HepG2 (cell line): Measurements from ENCODE around the gene RNF150. TPM values are rescaled to one million over a fixed set of nuclear protein-coding genes. Genes with fewer than 3 reads are reported as not detected.

ENCODE experiments used
- ATAC-seq: fragments of 200-7000 bp; cut with Tn5 transposase; 3 replicates; pipeline ENCODE4 v1.9.1; 2020; ENCODE audit warnings: mild to moderate bottlenecking, moderate library complexity
- BruUV-seq: library from RNA; stranded (reverse); fragments of 400-500 nt; replicated peaks from 2 replicates; lab custom pipeline; 2021; lab: Mats Ljungman, UMichigan
- CTCF ChIA-PET: fragments of 300-600 bp; formaldehyde crosslinking; extraction: SDS; loops from one replicate; lab custom pipeline; 2021; ENCODE audit warnings: low total read pairs, inconsistent platforms, low intra/inter-chr PET ratio; lab: Yijun Ruan, JAX
- POLR2A ChIA-PET: fragments of 350-600 bp; sonication (Branson Sonifier 250); formaldehyde crosslinking; loops from one replicate; lab custom pipeline; 2020; ENCODE audit warnings: antibody characterized with exemption, inconsistent platforms; lab: Yijun Ruan, JAX
- DNase-seq: peaks from one replicate; pipeline ENCODE4 v3.0.0-alpha.2; 2015; ENCODE audit warnings: low spot score
- FAIRE-seq: peaks from 3 replicates; lab custom pipeline; 2011; peaks lifted over from hg19 to GRCh38; lab: Jason Lieb, UNC
- H2AFZ ChIP-seq: one replicate; pipeline ENCODE4 v1.6.1; 2011; ENCODE audit warnings: low read length, inconsistent platforms
- H3K27ac ChIP-seq: fragments of 300-600 bp; 3 replicates; pipeline ENCODE4 v1.8.0; 2011; ENCODE audit warnings: mixed run types, mild to moderate bottlenecking, mixed read lengths, low read length, inconsistent platforms; ENCODE audit not compliant: insufficient read depth; ENCODE audit errors: extremely low read length
- H3K27me3 ChIP-seq, 2 experiments: fragments of 200-600 bp in 1 of 2; 2 replicates in 1 of 2; 3 replicates in 1 of 2; pipeline versions ENCODE4 v1.6.0 to v1.8.0; 2011; ENCODE audit warnings: low read length in 2 of 2, mild to moderate bottlenecking in 2 of 2, moderate library complexity in 2 of 2, inconsistent platforms in 1 of 2; ENCODE audit not compliant: insufficient read depth in 2 of 2, control insufficient read depth in 1 of 2
- H3K36me3 ChIP-seq, 2 experiments: fragments of 200-600 bp in 1 of 2; replicated peaks in 1 of 2; 2 replicates in 1 of 2; 3 replicates in 1 of 2; pipeline versions ENCODE4 v1.5.1 to v1.8.0; 2011; ENCODE audit warnings: low read length in 2 of 2, inconsistent platforms in 1 of 2; ENCODE audit not compliant: insufficient read depth in 2 of 2, control insufficient read depth in 1 of 2
- H3K4me1 ChIP-seq: 2 replicates; pipeline ENCODE4 v1.5.1; 2012; ENCODE audit warnings: low read length, inconsistent platforms; ENCODE audit not compliant: insufficient read depth
- H3K4me2 ChIP-seq: 2 replicates; pipeline ENCODE4 v1.6.0; 2011; ENCODE audit warnings: low read depth, low read length, inconsistent platforms
- H3K4me3 ChIP-seq, 3 experiments: fragments of 200-600 bp in 1 of 3; sonication (generic), shearing (Covaris generic) in 1 of 3; replicated peaks in 1 of 3; 2 replicates each; pipeline ENCODE4 v1.5.1; 2011 to 2016; ENCODE audit warnings: low read length in 3 of 3, inconsistent platforms in 2 of 3, low read depth in 2 of 3, mild to moderate bottlenecking in 2 of 3, control low read depth in 1 of 3, mixed read lengths in 1 of 3; ENCODE audit not compliant: insufficient read depth in 1 of 3
- H3K79me2 ChIP-seq: one replicate; pipeline ENCODE4 v1.6.1; 2011; ENCODE audit warnings: low read length, inconsistent platforms; ENCODE audit not compliant: insufficient read depth
- H3K9ac ChIP-seq: 2 replicates; pipeline ENCODE4 v1.6.0; 2011; ENCODE audit warnings: mild to moderate bottlenecking, low read depth, low read length, inconsistent platforms; ENCODE audit not compliant: insufficient read depth
- H3K9me3 ChIP-seq: 2 replicates; pipeline ENCODE4 v1.5.1; 2012; ENCODE audit warnings: mild to moderate bottlenecking, low read length
- H4K20me1 ChIP-seq: 2 replicates; pipeline ENCODE4 v1.6.0; 2011; ENCODE audit warnings: inconsistent platforms, mild to moderate bottlenecking, low read length, moderate library complexity; ENCODE audit not compliant: insufficient read depth
- CHD2 ChIP-seq: IDR thresholded peaks from 2 replicates; pipeline ENCODE4 v1.6.1; 2011; ENCODE audit warnings: low read depth, low read length, improper control_type of control experiment
- ESRRA ChIP-seq: sonication (generic); formaldehyde crosslinking; IDR thresholded peaks from 2 replicates; pipeline ENCODE4 v1.5.1; 2020; ENCODE audit warnings: mild to moderate bottlenecking, low read depth, missing genetic modification reagents
- KDM6A ChIP-seq: IDR thresholded peaks from 2 replicates; pipeline ENCODE4 v1.6.1; 2016; ENCODE audit warnings: low read depth
- MTA3 ChIP-seq: sonication (generic); formaldehyde crosslinking; IDR thresholded peaks from 2 replicates; pipeline ENCODE4 v1.4.0; 2020; ENCODE audit warnings: missing genetic modification reagents
- MTF2 ChIP-seq: sonication (generic); formaldehyde crosslinking; IDR thresholded peaks from 2 replicates; pipeline ENCODE4 v1.5.0; 2020; ENCODE audit warnings: missing genetic modification reagents, borderline replicate concordance
- NFIC ChIP-seq: IDR thresholded peaks from 2 replicates; pipeline ENCODE4 v1.6.1; 2012; ENCODE audit warnings: mild to moderate bottlenecking, low read length, inconsistent platforms
- PRMT3 ChIP-seq: sonication (generic); formaldehyde crosslinking; IDR thresholded peaks from 2 replicates; pipeline ENCODE4 v1.8.1; 2022; ENCODE audit warnings: low read depth, mild to moderate bottlenecking, moderate library complexity, missing genetic modification reagents, borderline replicate concordance
- SKI ChIP-seq: fragments of 450-650 bp; IDR thresholded peaks from one replicate; pipeline ENCODE4 v1.6.1; 2018; ENCODE audit warnings: mild to moderate bottlenecking; ENCODE audit not compliant: partially characterized antibody
- ZBTB14 ChIP-seq: sonication (generic); formaldehyde crosslinking; IDR thresholded peaks from 2 replicates; pipeline ENCODE4 v1.4.0; 2020; ENCODE audit warnings: missing genetic modification reagents
- ZNF20 ChIP-seq: sonication (generic); formaldehyde crosslinking; IDR thresholded peaks from 2 replicates; pipeline ENCODE4 v1.4.0; 2020; ENCODE audit warnings: mild to moderate bottlenecking, moderate library complexity, missing genetic modification reagents
- ZNF446 ChIP-seq: sonication (generic); formaldehyde crosslinking; IDR thresholded peaks from 2 replicates; pipeline ENCODE4 v1.5.0; 2020; ENCODE audit warnings: mild to moderate bottlenecking, missing genetic modification reagents
- ZNF605 ChIP-seq: sonication (generic); formaldehyde crosslinking; IDR thresholded peaks from 2 replicates; pipeline ENCODE4 v1.8.0; 2022; ENCODE audit warnings: mild to moderate bottlenecking, missing genetic modification reagents
- WGBS: methylation state at CpG from one replicate; pipeline ENCODE4 v1.1.6; 2017; ENCODE audit warnings: low lambda C conversion rate; 5-methylcytosine and 5-hydroxymethylcytosine counted together
- in situ Hi-C: cut with HindIII; loops from 2 replicates; pipeline ENCODE4 v1.10.0; 2017; ENCODE audit warnings: low pct_unique_long_range_greater_than_20kb; ENCODE audit not compliant: extremely low pct_ligation_motif_present
- intact Hi-C: fragments of 100-400 bp; cut with micrococcal nuclease; formaldehyde crosslinking; loops from one replicate; pipeline ENCODE4 v1.10.0; 2022; ENCODE audit not compliant: unreplicated experiment
- polyA plus RNA-seq, 8 experiments: library from polyadenylated mRNA; depleted of rRNA in 3 of 8; stranded (reverse) in 7 of 8; unstranded in 1 of 8; fragments of >200 nt; fragmentation: Illumina TruSeq in 4 of 8; extraction: Trizol in 4 of 8; gene quantifications; 2 replicates each; pipeline versions ENCODE4 v1.2.1 to v1.2.3, GENCODE V29; 2011 to 2016; ENCODE audit warnings: low read depth in 4 of 8, missing spikeins in 1 of 8, mixed read lengths in 1 of 8; ENCODE audit not compliant: insufficient read depth in 1 of 8
- total RNA-seq, 5 experiments: library from RNA; depleted of rRNA; stranded (reverse); fragments of >200 nt; fragmentation: Illumina TruSeq; extraction: Trizol; gene quantifications; 2 replicates each; pipeline ENCODE4 v1.2.3, GENCODE V29; 2016; ENCODE audit warnings: low read depth in 1 of 5

The RNF150 gene
- total and polyA plus RNA-seq, 2 of the 13 experiments (the other 11 are each of a cell fraction or from before 2014, with no cell fraction given): 0.02 to 0.03 TPM

- no TSS peak for BruUV-seq
- H3K9ac ChIP-seq: no peak overlapping the region
- in situ Hi-C loops: no loop called here
- no peak overlapping the region for H3K27ac ChIP-seq
- H3K4me3 ChIP-seq: no peak overlapping the region
- DNase-seq (no peak), ATAC-seq (no peak), FAIRE-seq (no peak)
- no peaks in the 10 kb centered on the region for H3K36me3 ChIP-seq
- WGBS: 14% methylated on average over 3 of the region's 3 CpGs
- peaks cover 6% of the 10 kb centered on the region; the same call in 1 of the 2 replicates for H3K9me3 ChIP-seq
- CTCF ChIA-PET: no interaction called here
- H3K4me2 ChIP-seq: no peak overlapping the region
- POLR2A ChIA-PET: no interaction called here
- H3K79me2 ChIP-seq: no peaks in the 10 kb centered on the region
- no peaks in the 10 kb centered on the region for H3K4me1 ChIP-seq
- intact Hi-C loops: no loop called here
- no peak overlapping the region for H2AFZ ChIP-seq
- TF ChIP-seq NFIC (no peak), PRMT3 (CRISPR knock-in tag) (no peak), ZBTB14 (CRISPR knock-in tag) (no peak), MTF2 (CRISPR knock-in tag) (no peak), SKI (no peak), ZNF605 (CRISPR knock-in tag) (no peak), CHD2 (no peak), MTA3 (no peak), ZNF20 (CRISPR knock-in tag) (no peak), ZNF446 (CRISPR knock-in tag) (no peak), KDM6A (CRISPR knock-in tag) (no peak), ESRRA (CRISPR knock-in tag) (no peak)
- no peaks in the 10 kb centered on the region for H4K20me1 ChIP-seq
- H3K27me3 ChIP-seq: no peaks in the 10 kb centered on the region; a peak in 1 of 5 replicates
These were observed 76.8 kb downstream of the RNF150 start for GRCh38 chr4:141056473-141056872.
